Osteocyte (in vitro differentiated cells): ENCODE data around the gene SPEG. TPM values are rescaled to one million over a fixed set of nuclear protein-coding genes. Genes with fewer than 3 reads are reported as not detected.
A peak's percentile ranks its signal among the peaks of the same experiment; 100 is the strongest.

ENCODE experiments used
- DNase-seq: peaks from one replicate; pipeline ENCODE4 v3.0.0; 2021; ENCODE audit warnings: mixed read lengths; ENCODE audit not compliant: unreplicated experiment; ENCODE audit errors: extremely low spot score
- H3K27ac Mint-ChIP-seq: one replicate; pipeline ENCODE4 v1.8.0; 2021; ENCODE audit warnings: mild to moderate bottlenecking, mixed read lengths; ENCODE audit not compliant: unreplicated experiment
- H3K27me3 Mint-ChIP-seq: one replicate; pipeline ENCODE4 v1.8.0; 2021; ENCODE audit warnings: mixed read lengths; ENCODE audit not compliant: unreplicated experiment
- H3K36me3 Mint-ChIP-seq: one replicate; pipeline ENCODE4 v1.8.0; 2021; ENCODE audit warnings: mixed read lengths; ENCODE audit not compliant: unreplicated experiment
- H3K4me1 Mint-ChIP-seq: one replicate; pipeline ENCODE4 v1.8.0; 2021; ENCODE audit warnings: mixed read lengths; ENCODE audit not compliant: unreplicated experiment
- H3K4me3 Mint-ChIP-seq: one replicate; pipeline ENCODE4 v1.8.0; 2021; ENCODE audit warnings: mild to moderate bottlenecking, moderate library complexity, mixed read lengths; ENCODE audit not compliant: unreplicated experiment
- H3K9me3 Mint-ChIP-seq: one replicate; pipeline ENCODE4 v1.8.0; 2021; ENCODE audit warnings: mixed read lengths; ENCODE audit not compliant: unreplicated experiment
- total RNA-seq: library from RNA; stranded (reverse); gene quantifications from 2 replicates; pipeline ENCODE4 v1.2.1, GENCODE V29; 2021
- TF ChIP-seq, protein P1 (sequence below): fragments of 200-600 bp; sonication (generic); IDR thresholded peaks from 2 replicates; pipeline ENCODE4 v1.5.0; 2021; ENCODE audit warnings: antibody characterized with exemption, mild to moderate bottlenecking, moderate library complexity

SPEG gene
- total RNA-seq, 1 donor from 2014 or later: 30.3 TPM

DNA sequence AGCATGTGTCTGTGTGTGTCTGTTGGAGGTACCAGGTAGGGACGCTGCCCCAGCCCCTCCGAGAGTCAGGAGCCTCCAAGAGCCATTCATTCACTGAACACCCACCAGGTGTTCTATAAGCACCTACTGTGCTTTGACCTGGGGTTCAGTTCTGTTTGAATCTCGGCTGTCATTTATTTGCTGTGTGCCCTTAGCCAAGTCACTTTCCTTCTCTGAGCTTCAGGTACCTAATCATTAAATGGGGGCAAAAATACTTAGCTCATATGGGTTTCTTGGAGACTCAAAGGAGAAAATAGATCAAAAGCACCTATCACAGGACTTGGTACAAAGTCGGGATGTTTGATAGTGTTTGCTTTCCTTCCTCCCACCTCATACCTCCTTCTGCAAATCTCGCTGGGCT is 92.8 kb downstream of the SPEG start:
- no peaks in the 10 kb centered on the region for H3K9me3 Mint-ChIP-seq
- no peak for DNase-seq
- TF ChIP-seq, protein P1, sequence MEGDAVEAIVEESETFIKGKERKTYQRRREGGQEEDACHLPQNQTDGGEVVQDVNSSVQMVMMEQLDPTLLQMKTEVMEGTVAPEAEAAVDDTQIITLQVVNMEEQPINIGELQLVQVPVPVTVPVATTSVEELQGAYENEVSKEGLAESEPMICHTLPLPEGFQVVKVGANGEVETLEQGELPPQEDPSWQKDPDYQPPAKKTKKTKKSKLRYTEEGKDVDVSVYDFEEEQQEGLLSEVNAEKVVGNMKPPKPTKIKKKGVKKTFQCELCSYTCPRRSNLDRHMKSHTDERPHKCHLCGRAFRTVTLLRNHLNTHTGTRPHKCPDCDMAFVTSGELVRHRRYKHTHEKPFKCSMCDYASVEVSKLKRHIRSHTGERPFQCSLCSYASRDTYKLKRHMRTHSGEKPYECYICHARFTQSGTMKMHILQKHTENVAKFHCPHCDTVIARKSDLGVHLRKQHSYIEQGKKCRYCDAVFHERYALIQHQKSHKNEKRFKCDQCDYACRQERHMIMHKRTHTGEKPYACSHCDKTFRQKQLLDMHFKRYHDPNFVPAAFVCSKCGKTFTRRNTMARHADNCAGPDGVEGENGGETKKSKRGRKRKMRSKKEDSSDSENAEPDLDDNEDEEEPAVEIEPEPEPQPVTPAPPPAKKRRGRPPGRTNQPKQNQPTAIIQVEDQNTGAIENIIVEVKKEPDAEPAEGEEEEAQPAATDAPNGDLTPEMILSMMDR: no peak
- H3K27me3 Mint-ChIP-seq: peaks cover 43% of the 10 kb centered on the region
- H3K4me3 Mint-ChIP-seq: no peak overlapping the region
- H3K27ac Mint-ChIP-seq: no peak overlapping the region
- H3K4me1 Mint-ChIP-seq: peaks cover 8% of the 10 kb centered on the region
- no peaks in the 10 kb centered on the region for H3K36me3 Mint-ChIP-seq

DNA sequence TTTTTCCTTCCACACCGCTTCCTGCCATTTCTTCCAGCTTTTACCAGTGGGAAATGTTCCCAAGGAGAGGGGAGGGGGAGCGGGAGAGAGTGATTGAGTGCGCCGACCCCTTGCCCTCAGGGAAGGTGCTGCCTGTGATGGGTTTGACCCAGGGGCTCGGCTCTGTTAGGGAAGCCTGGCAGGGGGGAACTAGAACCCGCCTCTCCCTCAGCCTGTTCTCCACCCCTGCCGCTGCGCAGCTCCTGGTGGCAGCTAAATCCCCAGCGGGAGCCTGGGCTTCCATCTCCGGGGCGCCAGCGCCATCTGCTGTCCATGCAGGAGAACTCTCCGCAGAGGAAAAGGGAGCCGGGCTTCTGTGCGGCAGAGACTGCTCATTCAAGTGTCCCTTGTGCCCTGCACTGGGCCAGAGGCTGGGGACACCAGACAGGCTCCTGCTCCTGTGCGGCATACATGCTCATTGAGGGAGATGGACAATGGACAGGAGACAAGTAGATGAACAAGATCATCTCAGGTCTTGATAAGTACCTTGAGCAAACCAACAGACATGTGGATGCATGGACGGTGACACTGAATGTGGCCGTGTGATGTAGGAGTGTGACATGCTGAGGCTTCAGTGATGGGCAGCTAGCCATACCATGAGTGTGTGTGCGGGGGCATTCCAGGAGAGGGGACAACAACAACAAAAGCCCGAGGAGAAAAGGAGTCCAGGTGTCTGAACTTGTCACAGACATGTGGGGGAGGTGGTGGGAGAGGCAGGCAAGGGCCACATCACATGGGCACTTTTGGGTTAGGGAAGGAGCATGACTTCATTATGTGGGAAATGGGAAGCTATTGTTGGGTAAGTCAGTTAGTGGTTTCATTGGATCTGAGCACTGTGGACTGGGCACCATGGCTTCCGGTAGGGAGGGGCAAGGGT is 95.7 kb downstream of the SPEG start:
- TF ChIP-seq, protein P1: peak; percentile 97
- no peak overlapping the region for H3K27ac Mint-ChIP-seq
- no peaks in the 10 kb centered on the region for H3K9me3 Mint-ChIP-seq
- no peaks in the 10 kb centered on the region for H3K36me3 Mint-ChIP-seq
- peaks cover 8% of the 10 kb centered on the region for H3K4me1 Mint-ChIP-seq
- H3K4me3 Mint-ChIP-seq: peak overlapping the region; percentile 31
- peaks cover 48% of the 10 kb centered on the region for H3K27me3 Mint-ChIP-seq
- DNase-seq: peak; percentile 96

DNA sequence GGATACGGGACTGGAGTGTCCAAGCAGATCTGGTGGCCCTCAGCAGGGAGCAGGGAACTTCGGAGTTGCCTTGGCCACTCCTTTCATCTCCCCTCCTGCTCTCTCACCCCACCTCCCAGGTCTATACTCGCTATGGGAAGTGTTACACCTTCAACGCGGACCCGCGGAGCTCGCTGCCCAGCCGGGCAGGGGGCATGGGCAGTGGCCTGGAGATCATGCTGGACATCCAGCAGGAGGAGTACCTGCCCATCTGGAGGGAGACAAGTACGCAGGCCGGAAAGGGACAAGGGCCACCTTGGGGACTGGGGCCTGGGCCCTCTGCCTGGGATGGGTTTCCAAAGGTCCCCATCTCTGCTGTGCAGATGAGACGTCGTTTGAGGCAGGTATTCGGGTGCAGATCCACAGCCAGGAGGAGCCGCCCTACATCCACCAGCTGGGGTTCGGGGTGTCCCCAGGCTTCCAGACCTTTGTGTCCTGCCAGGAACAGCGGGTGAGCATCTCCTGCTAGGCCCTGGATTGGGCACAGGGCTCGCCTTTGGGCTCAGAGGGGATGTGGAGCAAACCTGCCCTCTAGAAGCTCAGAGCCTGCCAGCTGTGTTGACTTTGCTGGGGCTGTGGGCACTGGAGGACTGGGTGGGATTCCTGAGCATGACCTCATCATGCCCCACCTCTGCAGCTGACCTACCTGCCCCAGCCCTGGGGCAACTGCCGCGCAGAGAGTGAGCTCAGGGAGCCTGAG is 97.2 kb downstream of the SPEG start:
- no peak for DNase-seq
- Mint-ChIP-seq H3K4me3 (no peak overlapping the region), H3K4me1 (peaks cover 5% of the 10 kb centered on the region), H3K27ac (no peak overlapping the region), H3K9me3 (no peaks in the 10 kb centered on the region), H3K27me3 (peaks cover 39% of the 10 kb centered on the region), H3K36me3 (no peaks in the 10 kb centered on the region)
- TF ChIP-seq, protein P1: no peak

DNA sequence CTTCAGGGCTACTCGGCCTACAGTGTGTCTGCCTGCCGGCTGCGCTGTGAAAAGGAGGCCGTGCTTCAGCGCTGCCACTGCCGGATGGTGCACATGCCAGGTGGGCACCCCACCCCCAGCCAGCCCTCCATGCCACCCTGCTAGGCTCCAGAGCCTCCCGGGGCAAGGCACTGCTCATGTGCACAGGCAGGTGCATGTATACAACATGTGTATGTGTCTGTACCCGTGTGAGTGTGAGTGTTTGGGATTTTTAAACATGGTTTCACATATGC is 97.7 kb downstream of the SPEG start:
- Mint-ChIP-seq H3K9me3 (no peaks in the 10 kb centered on the region), H3K4me3 (no peak overlapping the region), H3K4me1 (peaks cover 5% of the 10 kb centered on the region), H3K27me3 (peaks cover 35% of the 10 kb centered on the region), H3K36me3 (no peaks in the 10 kb centered on the region), H3K27ac (no peak overlapping the region)
- TF ChIP-seq, protein P1: no peak
- no peak for DNase-seq
